Measurements from ENCODE around the gene PANX2.

Gene PANX2

DNA sequence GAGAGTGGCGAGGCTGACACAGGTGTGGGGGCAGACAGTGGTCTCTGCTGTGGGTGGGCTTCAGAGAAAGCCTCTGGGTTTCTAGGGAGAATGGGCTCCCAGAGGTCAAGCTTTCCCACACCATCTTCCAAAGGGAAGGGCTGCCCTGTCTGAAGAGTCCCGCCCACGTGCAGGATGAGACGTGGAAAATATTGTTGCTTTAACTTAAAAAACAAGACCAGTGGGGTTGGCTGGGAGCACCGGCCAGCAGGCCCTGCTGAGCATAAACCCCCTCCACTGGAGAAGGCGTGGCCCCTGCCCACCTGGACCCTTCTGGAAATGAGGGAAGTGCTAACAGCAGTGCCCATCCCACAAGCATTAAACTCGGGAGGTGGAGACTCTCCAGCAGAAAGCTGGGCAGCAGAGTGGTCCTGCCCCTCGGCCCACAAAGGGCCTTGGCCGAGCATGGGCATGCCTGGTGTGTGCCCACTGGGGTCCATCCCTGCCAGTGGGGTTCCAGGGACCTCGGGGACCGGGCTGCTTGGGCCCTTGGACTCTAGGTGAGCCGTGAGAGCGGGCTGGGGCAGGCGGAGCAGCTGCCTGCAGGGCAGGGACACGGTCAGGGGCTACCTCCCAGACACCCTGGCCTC, 45.6 kb downstream of the PANX2 start:
- no peak for DNase-seq (ENCODE audit: low read depth)

DNA sequence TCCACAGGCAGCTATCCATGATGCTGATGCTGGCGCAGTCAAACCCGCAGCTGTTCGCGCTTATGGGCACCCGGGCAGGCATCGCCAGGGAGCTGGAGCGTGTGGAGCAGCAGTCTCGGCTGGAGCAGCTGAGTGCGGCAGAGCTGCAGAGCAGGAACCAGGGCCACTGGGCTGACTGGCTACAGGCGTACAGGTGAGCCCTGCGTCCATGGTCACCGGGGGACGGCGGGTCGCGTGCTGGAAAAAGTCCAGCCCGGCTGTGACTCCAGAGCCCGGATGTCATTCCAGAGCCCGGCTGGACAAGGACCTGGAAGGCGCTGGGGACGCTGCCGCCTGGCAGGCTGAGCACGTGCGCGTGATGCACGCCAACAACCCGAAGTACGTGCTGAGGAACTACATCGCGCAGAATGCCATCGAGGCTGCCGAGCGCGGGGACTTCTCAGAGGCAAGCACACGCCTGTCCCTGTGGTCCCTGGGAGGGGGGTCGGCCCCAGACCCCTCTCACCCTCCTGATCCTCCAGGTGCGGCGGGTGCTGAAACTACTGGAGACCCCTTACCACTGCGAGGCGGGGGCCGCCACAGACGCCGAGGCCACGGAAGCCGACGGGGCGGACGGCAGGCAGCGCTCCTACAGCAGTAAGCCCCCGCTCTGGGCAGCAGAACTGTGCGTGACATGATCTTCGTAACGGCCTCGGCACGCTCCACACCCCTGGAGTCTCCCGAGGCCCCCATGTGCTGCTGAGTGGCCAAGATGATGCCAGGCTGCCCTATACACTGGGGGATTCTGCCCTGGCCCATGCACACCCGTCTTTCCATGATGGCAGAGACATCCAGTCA, 46.4 kb downstream of the PANX2 start:
- DNase-seq (ENCODE audit: low read depth): no peak

DNA sequence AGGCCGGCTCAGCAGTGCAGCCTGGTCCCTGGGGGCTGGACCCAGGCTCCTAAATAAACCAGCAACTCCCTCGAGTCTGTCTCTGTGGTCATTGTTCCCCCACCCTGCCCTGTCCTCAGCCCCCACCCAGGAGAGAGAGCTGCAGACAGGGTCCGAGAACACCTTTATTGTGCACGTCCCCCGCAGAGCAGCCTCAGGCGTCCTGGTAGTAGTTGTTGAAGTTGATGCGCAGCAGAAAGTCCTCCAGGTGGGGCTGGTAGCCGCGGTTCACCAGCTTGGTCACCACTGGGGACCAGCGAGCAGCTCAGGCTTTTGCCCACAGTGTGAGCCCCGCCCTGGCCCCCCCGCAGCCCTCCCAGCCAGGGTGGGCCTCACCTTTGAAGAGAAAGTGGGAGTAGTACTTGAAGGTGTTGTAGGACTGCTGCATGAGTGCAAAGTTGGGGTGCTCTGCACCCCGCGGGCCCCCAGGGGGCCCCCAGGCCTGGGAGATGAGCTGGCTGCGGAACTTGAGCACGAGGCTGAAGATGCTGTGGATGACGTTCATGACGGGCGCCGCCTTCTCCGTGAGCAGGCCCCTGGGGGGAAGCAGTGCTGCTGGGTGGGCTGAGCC, 47.1 kb downstream of the PANX2 start:
- no peak for DNase-seq (ENCODE audit: low read depth)

DNA sequence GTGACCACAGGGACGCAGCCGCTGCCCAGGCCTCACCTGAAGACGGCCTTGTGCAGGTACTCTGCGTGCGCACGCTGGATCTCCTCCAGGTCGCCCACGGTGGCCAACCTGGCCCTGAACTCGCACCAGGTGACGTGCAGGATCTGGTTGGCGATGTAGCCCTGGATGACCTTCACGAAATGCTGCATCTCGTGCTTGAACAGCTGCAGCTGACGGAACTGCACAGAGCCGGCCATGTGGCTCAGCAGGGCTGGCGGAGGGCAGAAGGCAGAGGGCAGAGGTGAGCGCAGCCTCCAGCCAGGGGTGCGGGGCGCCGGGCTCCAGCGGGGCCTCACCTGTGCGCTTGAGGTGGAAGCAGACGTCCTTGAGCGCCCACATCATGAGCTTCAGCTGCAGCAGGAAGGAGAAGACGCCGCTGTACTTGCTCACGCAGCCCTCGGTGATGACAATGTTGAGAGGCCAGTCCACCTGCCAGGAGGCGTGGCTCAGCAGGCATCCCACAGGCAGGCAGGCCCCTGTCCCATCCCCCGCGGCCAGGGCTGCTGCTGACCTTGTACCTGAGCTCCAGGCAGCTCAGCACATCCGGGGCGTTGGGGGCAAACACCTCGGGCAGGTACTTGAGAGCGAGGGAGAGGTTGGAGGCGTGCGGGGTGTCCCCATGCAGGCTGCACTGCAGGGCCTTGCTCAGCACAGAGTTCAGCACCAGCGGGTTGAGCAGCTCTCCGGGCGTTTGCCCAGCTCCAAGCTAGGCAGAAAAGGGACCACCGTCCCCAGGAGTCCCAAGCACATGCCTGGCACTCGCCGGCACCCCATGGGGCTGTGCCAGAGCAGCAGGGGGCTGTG, 47.8 kb downstream of the PANX2 start:
- no peak for DNase-seq (ENCODE audit: low read depth)

DNA sequence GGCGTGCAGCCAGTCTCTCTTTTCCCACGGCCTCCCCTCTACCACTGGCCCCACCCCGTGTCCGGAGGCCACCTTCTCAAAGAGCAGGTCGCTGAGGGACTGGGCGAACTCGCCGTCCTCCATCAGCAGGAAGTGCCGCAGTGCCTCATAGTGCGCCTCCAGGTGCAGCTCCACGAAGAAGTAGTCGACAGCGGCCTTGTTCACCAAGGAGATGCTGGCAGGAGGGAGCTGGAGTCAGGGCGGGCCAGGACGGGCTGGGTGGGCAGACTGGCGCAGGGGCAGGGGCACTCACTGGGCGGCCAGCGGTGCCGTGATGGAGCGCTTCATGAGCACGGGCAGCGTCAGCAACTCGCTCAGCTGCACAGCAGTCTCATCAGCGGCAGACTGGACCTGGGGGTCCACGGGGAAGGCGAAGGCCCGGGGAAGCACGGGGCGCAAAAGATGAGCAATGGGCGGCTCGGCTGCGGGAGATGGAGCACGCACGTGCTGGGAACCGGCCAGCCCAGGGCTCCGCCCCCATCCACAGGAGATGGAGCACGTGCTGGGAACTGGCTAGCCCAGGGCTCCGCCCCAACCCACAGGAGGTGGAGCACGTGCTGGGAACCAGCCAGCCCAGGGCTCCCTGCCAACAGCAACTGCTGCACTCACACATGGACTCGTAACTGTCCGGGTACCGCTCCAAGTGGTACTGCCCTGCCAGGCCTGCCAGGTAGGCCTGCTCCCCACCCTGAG, 48.6 kb downstream of the PANX2 start:
- peak; percentile 38 for DNase-seq (ENCODE audit: low read depth)

DNA sequence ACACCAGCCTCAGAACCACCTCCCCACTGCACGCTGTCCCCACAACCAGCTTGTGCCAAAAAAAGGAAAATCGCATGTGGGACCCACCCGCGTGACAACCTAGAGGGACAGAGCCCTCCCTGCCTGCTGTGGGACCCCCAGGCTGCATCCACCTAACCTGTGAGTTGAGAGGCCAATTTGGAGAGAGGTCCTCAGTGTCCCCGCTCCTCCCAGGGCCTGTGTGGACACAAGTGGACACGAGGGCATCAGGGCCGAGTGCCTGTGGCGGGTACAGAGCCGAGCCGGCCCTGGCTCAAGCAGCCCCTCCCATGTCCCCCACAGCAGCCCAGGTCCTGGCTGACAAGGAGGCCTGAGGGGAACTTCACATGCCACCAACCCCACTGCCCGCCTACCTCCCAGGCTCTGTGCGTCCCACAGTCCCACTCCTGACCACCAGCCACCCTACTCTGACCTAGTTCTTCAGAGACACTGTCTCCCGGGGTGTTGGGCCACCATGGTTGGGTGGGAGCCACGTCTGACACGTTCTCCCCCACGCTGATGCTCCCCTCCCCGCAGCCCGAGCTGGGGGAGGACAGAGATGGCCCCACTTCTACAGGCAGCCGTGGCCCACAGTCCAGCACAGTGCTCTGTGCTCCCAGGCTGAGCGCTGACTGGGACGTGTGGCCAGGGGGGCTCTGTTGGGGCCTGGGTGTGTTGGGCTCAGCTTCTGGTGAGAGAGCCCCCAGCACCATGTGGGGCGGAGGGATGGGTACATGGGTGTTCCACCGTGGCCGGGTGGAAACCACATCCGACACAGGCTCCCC, 49.5 kb downstream of the PANX2 start:
- DNase-seq (ENCODE audit: low read depth): no peak

DNA sequence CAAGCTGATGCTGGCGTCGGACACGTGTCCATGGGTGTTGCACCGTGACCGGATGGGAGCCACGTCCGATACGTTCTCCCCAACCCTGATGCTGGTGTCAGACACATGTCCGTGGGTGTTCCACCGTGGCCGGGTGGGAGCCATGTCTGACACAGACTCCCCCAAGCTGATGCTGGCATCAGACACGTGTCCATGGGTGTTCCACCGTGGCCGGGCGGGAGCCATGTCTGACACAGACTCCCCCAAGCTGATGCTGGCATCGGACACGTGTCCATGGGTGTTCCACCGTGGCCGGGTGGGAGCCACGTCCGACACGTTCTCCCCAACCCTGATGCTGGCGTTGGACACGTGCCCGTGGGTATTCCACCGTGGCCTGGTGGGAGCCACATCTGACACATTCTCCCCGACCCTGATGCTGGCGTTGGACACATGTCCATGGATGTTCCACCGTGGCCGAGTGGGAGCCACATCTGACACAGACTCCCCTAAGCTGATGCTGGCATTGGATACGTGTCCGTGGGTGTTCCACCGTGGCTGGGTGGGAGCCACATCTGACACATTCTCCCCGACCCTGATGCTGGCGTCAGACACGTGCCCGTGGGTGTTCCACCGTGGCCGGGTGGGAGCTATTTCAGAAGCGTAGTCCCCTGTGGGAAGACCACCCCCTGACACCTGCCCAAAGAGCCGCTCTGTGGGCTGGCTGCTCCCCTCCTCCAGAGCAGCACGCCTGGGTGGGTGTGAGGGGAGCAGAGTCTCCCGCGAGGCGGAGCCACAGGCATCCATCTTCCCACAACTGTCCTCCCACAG, 50.3 kb downstream of the PANX2 start:
- DNase-seq (ENCODE audit: low read depth): no peak

DNA sequence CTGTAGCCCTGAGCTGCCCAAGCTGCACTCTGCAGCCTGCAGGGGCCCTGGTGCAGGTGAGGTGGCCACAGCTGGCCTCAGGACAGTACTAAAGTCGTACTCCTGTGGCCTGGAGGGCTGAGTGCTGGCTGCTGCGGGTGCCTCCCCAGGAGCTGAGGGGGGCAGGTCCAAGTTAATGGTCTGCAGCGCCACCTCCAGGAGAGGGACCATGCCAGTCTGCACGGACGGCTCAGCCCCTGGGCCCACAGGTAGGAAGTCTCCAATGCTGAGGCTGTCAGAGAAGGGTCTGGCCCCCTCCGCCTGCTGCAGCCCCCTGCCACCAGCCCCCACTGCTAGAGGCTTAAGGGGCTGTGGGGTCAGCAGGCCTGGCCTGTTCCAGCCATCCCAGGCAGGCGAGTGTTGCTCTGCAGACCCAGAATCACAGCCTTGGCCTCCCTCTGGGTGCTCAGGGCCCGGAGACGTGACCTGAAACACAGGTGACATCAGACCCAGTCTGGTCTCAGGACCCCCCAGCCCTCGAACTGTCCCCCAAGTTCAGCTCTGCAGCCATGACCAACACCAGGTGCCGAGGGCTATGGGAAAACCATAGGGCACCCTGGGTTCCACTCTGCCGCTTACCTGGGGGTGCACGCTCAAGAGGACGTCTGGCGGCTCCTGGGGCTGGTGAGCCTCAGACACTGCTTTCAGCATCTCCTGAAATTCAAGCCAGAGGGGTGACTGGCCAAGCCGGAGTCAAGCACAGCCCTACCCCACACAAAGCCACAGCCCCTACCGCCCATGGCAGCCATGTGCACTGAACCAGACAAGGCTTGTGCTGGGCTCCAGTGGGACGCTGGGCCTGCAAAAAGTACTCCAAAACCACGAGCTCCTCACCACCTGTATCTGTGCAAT, 51.1 kb downstream of the PANX2 start:
- DNase-seq (ENCODE audit: low read depth): no peak

DNA sequence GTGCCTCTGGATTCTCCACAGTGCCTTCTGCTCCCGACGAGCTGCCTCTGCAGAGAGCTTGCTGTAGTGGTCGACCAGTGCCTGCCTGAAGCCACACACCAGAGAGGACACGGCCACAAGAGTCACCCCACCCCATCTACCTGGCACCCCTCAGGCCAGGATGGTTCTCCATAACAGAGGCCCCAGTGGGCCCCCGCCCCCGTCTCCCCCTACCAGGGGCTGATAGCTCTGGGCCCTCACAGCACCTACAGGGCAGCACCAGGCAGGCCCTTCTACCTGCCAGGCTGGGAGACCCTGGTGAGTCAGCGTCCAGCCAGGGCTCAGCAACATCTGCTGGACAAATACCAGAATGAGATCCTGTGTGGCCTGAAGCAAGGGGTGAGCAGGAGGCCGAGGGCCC, 52.0 kb downstream of the PANX2 start:
- DNase-seq (ENCODE audit: low read depth): no peak

DNA sequence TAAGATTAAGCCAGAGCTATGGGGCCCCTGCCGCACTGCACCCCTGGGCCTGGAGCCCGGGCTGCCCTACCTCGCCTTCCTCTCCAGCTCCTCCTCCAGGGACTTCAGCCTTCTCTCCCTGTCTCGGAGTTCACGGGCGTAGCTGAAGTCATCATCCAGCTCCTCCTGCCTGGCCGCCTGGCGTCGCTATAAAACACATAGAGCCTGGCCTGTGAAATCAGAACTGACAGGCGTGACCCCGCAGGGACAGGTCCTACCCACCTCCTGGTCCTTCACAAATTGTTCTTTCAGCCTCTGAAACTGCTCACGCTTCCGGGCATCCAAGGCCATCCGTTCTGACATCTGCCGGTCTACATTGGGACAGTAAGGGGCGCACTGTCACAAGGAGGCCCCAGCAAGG, 53.5 kb downstream of the PANX2 start:
- no peak for DNase-seq (ENCODE audit: low read depth)

DNA sequence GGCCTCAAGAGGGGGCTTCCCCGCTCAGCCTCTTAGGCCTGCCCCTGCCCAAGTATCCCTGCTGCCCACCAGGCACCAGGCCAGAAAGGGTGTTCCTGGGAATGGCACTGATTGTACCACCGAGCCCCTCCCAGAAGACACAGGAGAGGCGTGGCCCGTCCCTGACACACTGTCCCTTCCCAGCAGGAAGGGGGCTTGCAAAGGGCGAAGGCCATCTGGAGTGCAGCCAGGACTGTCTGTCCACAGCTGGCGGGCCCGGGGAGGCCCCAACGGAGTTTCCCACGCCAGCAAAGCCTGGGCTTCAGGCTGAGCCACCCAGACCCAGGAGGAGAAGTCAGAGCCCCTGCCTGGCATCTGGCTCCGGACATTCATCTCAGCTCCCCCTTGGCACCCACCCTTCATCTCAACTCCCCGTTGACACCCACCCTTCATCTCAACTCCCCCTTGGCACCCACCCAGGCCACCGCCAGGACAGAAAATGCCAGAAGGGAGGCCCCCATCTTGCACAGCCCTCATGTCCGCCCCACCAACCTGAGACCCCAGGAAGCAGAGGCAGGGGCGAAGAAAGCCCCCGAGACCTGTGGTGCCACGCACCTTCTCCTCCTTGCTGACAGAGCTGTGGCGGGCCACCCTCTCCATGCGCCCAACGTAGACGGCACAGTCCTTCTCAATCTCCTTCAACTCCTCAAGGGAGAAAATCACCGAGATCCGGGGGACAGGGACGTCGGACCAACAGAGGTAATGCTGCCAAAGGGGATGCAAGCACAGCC, 54.9 kb downstream of the PANX2 start:
- DNase-seq (ENCODE audit: low read depth): no peak

DNA sequence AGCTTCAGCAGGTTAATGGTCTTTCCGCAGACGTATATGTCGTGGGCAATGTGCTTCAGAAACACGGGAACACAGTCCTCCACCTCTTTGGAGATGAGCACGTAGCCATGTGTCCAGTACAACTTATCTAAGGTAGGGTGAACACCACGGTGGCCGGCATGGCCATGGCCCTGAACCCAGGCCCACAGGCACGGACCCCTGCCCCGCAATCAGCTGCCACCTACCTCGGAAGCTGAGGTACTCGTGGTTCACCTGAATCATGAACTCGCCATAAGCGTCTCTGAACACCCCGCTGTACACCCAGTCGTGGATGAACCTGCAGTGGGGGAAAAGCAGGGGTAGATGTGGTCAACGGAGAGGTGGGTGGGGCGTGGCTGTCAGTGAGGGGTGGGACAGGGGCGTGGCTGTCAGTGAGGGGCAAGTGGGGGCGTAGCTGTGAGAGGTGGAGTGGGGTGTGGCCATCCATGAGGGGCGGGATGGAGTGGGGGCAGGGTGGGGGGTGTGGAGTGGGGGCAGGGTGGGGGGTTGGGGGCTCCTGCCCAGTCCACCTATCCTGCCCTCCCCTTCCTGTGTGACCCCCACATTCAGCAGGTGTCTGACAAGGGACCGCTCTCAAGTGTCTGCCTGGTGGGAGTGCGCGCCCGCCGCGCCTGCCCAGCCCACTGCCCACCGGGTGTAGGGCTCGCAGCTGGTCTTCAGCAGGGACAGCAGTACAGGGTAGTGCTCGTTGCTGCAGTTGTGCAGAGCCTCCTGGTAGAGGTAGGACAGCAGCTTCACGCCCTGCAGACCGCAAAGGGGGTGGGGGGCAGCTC, 55.7 kb downstream of the PANX2 start:
- DNase-seq (ENCODE audit: low read depth): no peak

DNA sequence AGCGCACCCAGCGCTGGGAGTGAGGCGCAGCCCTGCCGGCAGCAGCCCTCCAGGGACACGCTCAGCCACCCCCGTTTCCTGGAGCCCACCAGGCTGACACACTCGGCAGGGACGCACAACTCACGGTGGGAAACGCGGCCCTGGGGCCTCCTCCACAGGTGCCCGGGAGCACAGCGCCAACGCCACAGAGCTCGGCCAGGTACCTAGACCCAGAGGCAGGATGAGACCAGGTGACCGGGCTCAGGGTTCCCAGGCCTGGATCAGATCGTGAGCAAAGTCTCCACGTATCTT, 56.3 kb downstream of the PANX2 start:
- DNase-seq (ENCODE audit: low read depth): no peak

DNA sequence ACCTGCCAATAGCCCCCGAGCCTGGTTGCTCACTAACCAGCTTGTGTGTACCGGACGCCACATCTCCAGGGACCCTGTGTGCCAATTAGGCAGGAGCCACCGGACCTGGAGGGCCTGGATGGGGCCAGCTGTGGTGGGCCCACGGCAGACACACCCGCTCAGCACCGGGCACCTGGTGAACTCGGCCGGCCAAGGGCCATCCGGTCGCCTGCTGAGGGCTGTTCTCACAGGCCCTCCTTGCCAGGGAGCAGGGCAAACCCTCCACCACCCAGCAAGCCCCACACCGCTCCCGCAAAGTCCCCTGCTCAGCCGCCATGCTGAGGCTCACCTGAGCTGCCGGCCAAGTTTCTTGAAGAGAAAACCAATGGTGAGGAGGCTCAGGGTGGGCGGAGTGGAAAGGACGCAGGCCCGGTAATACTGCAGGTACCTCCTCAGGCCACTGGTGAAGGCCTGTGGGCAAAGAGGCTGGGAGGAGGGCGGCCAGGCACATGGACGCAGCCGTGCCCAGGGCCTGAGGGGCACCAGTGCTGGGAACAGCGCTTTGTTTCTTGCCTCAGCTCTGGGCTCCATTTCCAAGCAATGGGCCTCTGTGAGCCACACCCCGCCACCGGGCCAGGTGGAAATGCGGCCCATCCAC, 57.2 kb downstream of the PANX2 start:
- DNase-seq (ENCODE audit: low read depth): no peak

DNA sequence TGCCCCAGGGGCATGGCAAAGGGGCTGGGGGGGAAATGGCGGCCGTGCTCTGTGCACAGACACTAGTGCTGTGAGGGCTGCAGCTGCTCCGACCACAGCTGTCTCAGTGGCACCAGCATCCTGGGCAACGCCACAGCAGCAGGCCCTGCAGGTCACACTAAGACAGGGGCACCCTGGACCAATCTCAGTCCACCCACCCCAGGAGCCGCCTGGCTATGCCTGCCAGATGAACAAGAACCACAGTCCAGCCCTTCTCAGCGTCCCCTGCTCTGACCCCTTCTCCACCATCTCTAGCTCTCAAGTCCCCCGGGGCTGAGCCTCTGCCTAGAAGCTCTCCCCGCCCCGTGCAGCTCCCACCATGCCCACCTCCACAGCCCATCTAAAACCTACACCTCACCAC, 57.8 kb downstream of the PANX2 start:
- DNase-seq (ENCODE audit: low read depth): no peak

DNA sequence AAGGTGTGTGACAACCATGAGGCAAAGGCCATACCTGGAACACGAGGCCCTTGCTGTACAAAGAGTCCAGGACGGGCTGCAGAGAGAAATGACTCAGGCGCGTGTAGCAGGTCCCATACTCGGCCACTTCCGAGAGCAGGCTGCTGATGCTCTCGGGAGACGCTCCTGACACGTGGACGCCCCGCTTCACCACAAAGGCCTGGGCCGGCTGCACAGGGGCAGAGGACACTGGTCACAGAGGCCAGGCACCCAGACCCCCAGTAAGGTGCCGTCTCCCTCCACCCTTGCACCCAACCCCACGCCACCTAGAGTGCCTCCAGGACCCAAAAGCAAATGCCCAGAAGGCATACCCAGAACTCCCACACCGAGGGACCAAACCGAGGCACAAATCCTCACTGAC, 58.8 kb downstream of the PANX2 start:
- DNase-seq (ENCODE audit: low read depth): no peak

All from ELR (cell line).